Skeletal muscle tissue (tissue), 4 donors: ENCODE measurements around the gene TTLL10. TPM values are rescaled to one million over a fixed set of nuclear protein-coding genes. Genes with fewer than 3 reads are reported as not detected.

Experiments
- H3K27ac ChIP-seq: one replicate; pipeline ENCODE4 v1.7.0; 2013; ENCODE audit warnings: mild to moderate bottlenecking, low read depth, low read length, inconsistent platforms
- H3K27me3 ChIP-seq, 3 donors: one replicate each; pipeline ENCODE4 v1.7.0; 2013; ENCODE audit warnings: low read length in 3 of 3; ENCODE audit not compliant: control insufficient read depth in 3 of 3, insufficient read depth in 3 of 3
- H3K36me3 ChIP-seq, 3 donors: one replicate each; pipeline ENCODE4 v1.7.0; 2013; ENCODE audit warnings: low read length in 3 of 3; ENCODE audit not compliant: control insufficient read depth in 3 of 3, insufficient read depth in 3 of 3
- H3K4me1 ChIP-seq, 3 donors: one replicate each; pipeline ENCODE4 v1.7.0; 2013; ENCODE audit warnings: low read length in 3 of 3, mild to moderate bottlenecking in 3 of 3; ENCODE audit not compliant: control insufficient read depth in 3 of 3, insufficient read depth in 3 of 3
- H3K4me3 ChIP-seq, 3 donors: one replicate each; pipeline ENCODE4 v1.7.0; 2013; ENCODE audit warnings: low read length in 3 of 3
- H3K9ac ChIP-seq, 3 donors: one replicate each; pipeline ENCODE4 v1.7.0; 2013; ENCODE audit warnings: low read length in 3 of 3, mild to moderate bottlenecking in 3 of 3, moderate library complexity in 2 of 3, low read depth in 1 of 3
- H3K9me3 ChIP-seq, 3 donors: one replicate each; pipeline ENCODE4 v1.7.0; 2013; ENCODE audit warnings: low read length in 3 of 3; ENCODE audit not compliant: control insufficient read depth in 3 of 3
- total RNA-seq: library from RNA; depleted of rRNA; stranded (reverse); fragments of >200 nt; gene quantifications from one replicate; pipeline ENCODE4 v1.2.3, GENCODE V29; 2014
- donor health status: Osteomylitis.

The TTLL10 gene, protein sequence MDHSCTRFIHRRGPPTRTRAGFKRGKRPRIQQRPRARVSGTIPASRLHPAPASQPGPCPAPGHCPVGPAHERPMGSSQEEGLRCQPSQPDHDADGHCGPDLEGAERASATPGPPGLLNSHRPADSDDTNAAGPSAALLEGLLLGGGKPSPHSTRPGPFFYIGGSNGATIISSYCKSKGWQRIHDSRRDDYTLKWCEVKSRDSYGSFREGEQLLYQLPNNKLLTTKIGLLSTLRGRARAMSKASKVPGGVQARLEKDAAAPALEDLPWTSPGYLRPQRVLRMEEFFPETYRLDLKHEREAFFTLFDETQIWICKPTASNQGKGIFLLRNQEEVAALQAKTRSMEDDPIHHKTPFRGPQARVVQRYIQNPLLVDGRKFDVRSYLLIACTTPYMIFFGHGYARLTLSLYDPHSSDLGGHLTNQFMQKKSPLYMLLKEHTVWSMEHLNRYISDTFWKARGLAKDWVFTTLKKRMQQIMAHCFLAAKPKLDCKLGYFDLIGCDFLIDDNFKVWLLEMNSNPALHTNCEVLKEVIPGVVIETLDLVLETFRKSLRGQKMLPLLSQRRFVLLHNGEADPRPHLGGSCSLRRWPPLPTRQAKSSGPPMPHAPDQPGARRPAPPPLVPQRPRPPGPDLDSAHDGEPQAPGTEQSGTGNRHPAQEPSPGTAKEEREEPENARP
- total RNA-seq, result not detected

DNA sequence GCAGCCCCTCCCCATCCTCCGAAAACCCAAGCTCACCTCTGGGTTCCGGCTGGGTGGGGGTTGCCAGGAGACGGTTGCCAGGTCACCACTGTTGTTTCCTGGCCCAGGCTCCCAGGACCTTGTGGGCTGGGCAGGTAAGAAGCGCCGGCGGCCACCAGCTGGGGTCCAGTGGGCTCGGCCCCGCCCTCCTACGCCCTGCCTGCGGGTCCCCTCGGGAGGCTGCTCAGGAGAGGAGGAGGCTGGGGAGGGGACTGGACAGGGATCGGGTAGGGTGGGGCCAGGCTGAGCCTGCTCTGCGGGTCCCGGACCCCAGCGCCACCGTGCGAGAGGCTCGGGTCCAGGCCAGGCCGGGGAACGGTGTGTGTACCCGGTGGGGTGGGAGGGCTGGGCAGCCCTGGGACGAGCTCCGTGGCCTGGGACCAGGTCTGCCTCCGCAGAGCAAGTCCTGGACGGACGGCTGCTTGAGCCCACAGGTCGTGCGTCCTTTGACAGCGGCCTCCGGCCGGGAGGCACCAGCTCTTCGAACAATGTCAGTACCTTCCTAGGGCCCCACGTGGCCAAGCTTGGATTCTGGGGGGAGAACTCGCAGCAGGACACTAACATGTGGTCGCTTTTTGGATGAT, at the start of gene TTLL10:
Gene TTLL10, plus strand, starts transcription at position 88 of the 623 bp plus-strand sequence. CDS start 5,336 bp downstream, outside the sequence.
- no peaks in the 10 kb centered on the region for H3K4me1 ChIP-seq
- H3K9me3 ChIP-seq, result no peaks in the 10 kb centered on the region
- H3K27me3 ChIP-seq, result peaks cover 53 to 77% (median 71%) of the 10 kb centered on the region in 3 donors
- H3K9ac ChIP-seq, result no peak within 1 kb of the TSS
- no peak within 1 kb of the TSS for H3K4me3 ChIP-seq
- H3K36me3 ChIP-seq, result no peaks in the 10 kb centered on the region
- no peak within 1 kb of the TSS for H3K27ac ChIP-seq

DNA sequence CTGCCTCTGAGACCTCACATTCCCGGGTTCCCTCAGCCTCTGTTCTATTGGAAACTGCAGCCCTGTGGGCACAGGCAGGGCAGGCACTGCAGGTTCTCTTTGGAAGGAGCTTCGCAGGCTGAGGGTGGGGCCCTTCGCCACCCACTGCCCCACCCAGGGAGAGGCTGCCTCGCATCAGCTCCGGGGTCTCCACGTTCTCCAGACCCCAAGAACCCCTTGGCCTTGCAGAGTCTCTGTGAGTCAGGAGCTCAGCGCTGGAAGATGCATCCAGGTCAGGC, 49.2 kb upstream of the TTLL10 start:
- no peak overlapping the region for H3K4me3 ChIP-seq
- peaks cover 20 to 30% (median 22%) of the 10 kb centered on the region in 3 donors for H3K27me3 ChIP-seq
- peaks cover 0 to 8% (median 0%) of the 10 kb centered on the region in 3 donors for H3K4me1 ChIP-seq
- H3K9me3 ChIP-seq, result peaks cover 0 to 7% (median 0%) of the 10 kb centered on the region in 3 donors
- no peak overlapping the region for H3K27ac ChIP-seq
- no peaks in the 10 kb centered on the region for H3K36me3 ChIP-seq
- no peak overlapping the region for H3K9ac ChIP-seq

DNA sequence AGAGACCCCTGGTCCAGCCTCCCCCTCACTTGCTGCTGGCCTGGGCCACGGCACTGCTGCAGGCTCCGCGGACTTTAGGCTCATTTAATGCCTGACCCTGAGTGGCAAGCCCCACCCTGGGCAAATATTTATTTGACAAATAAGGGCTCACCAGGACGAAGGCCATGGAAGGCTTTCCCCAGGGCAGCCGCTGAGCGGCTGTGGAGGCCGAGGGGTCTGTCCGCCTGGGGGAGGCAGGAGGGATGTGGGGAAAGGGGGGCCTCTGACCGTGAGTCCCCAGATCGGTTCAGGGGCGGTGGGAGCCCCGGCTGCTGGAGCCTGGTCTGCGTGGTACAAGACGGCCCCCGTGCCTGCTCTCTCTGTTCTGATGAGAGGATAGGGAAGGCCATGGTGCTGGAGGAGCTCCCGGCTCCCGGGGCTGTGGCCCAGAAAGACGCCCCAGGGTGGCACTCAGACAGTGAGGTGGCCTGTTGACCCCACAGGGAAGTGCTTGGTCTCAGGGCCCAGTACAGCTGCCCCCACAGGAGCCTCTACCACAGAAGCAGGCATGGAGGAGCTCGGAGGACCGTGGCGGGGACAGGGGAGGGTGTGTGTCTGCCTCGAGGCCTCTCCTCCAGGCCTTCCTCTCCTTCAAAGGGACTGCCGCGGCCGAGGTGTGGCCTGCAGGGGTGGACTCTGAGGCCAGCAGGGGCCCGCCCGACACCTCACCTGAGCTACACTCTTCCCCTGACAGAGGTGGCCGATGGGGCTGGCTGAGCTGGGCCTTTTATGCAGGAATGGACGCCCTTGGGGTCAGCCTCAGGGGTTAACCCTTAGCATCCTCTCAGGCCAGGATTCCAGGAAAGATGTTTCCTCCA, 48.7 kb upstream of the TTLL10 start:
- H3K9me3 ChIP-seq, result peaks cover 0 to 7% (median 0%) of the 10 kb centered on the region in 3 donors
- H3K27ac ChIP-seq, result no peak overlapping the region
- no peak overlapping the region for H3K9ac ChIP-seq
- H3K4me1 ChIP-seq, result peaks cover 0 to 8% (median 0%) of the 10 kb centered on the region in 3 donors
- no peaks in the 10 kb centered on the region for H3K36me3 ChIP-seq
- peaks cover 19 to 30% (median 20%) of the 10 kb centered on the region in 3 donors for H3K27me3 ChIP-seq
- H3K4me3 ChIP-seq, result no peak overlapping the region

DNA sequence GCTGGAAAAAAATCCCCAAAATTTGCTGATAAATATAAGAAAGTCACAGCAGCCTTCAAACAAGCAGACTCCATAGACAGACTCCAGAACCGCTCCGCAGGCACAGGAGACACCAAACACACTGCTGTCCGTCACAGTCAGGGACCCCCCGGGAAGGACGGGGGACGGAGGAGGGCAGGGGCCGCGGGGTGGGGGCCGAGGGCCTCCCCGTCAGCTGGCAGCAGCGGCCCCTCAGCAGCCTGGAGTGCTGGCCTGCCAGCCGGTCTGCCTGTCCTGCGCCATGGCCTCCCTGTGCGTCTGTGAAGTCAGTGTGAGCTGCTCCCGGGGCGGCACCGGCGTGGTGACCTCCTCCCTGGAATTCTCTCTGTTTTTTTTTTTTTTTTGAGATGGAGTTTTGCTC, 47.7 kb upstream of the TTLL10 start:
- Histone ChIP-seq H3K4me3 (no peak overlapping the region), H3K9ac (no peak overlapping the region), H3K4me1 (peaks cover 0 to 8% (median 0%) of the 10 kb centered on the region in 3 donors), H3K9me3 (peaks cover 0 to 7% (median 0%) of the 10 kb centered on the region in 3 donors), H3K27ac (no peak overlapping the region), H3K27me3 (peaks cover 16 to 30% (median 20%) of the 10 kb centered on the region in 3 donors), H3K36me3 (no peaks in the 10 kb centered on the region)

DNA sequence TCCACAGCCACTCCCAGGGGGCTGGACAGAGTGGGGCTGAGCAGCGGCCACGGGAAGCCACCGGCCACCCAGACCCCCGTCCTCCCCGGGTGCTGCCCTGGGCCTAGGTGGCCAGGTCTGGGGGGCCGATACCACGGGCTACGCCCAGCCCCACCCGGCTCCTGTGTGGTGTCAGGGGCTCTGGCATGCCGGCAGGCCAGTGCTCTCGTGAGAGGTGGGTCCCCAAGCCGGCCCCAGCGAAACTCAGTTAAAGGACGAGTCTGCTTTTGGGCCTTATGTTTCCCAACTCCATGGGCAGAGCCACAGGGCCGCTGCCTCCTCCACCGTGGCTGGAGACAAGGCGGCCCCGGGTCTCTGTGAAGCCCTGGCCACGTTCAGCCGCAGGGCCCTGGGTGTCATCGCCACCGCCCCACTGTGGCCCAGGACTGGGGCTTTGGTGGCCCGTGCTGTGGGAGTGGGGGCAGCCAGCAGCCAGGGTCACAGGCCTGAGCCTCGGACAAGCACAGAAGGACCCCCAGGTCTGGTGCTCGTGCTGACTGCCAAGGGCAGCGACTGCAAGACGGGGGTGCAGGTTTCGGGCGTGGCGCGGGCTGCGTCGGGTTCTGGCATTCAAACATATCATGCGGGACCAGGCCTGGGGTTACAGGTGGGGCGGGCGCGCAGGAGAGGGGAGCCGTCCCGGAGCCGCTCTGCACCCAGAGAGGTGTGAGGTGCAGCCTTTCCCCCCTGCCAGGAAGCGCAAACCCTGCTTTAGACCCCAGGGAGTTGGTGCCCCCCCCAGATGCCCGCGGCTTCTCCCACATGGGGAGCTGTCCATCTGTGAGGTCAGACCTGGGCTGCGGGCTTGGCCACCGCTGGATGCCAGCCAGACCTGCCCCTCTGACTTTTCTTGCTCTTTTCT, 45.9 kb upstream of the TTLL10 start:
- H3K36me3 ChIP-seq, result no peaks in the 10 kb centered on the region
- H3K27me3 ChIP-seq, result peaks cover 6 to 18% (median 15%) of the 10 kb centered on the region in 3 donors
- H3K4me1 ChIP-seq, result peaks cover 0 to 2% (median 0%) of the 10 kb centered on the region in 3 donors
- no peak overlapping the region for H3K27ac ChIP-seq
- no peak overlapping the region for H3K9ac ChIP-seq
- no peak overlapping the region for H3K4me3 ChIP-seq
- H3K9me3 ChIP-seq, result peaks cover 0 to 7% (median 0%) of the 10 kb centered on the region in 3 donors

DNA sequence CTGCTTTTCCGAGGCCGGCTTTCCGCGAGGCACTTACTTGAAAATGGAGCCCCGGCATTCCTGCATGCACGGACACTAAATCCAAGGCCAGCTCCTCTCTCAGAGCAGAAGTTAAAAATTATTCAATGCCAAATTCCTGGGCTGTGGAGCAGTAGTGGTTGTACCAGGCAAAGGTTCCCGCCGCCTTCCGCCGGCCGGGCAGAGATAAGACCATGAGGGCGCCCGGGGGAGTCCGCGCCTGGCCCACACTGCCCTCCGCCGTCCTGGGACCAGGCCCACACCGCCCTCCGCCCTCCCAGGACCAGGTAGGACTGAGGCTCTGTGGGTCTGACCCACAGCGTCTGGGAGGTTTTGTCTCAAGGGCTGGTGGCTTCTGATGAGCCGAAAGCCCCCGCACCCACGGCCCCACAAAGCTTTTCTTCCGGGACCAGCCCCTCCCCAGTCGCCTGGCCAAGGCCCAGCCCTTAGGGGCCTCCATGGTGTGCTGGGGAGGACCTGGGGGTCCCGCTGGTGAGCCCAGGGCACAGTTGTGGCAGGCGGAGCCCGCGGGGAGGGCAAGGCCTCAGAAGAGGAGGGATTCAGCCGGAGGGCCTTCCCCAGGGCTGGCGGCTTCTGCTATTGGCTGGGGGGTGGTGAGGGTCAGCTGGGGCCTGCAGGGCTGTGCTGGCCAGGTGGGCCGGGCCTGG, 45.1 kb upstream of the TTLL10 start:
- H3K9ac ChIP-seq, result no peak overlapping the region
- H3K4me1 ChIP-seq, result peaks cover 0 to 3% (median 0%) of the 10 kb centered on the region in 3 donors
- peaks cover 6 to 10% (median 7%) of the 10 kb centered on the region in 3 donors for H3K27me3 ChIP-seq
- no peaks in the 10 kb centered on the region for H3K36me3 ChIP-seq
- no peak overlapping the region for H3K4me3 ChIP-seq
- H3K27ac ChIP-seq, result no peak overlapping the region
- H3K9me3 ChIP-seq, result peaks cover 0 to 7% (median 0%) of the 10 kb centered on the region in 3 donors

DNA sequence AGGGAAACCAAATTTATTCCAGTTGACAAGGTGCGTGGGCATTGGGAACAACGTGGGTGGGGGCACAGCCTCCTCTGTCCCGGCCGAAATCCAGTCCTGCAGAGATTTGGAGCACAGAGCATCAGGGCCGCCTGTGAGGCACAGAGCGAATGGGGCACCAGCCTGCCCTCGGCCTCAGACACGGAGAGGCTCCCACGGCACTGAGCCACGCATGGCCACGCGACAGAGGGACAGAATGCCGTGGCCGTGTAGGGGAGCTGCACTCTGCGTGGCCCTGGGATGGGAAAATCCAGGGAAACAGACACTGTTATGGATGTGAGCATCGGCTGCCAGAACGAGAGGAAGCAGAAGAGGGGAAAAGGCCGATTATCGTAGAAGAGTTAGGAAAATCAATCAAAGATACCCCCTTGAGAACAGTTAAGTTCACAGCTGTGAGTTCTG, 44.3 kb upstream of the TTLL10 start:
- no peaks in the 10 kb centered on the region for H3K9me3 ChIP-seq
- H3K27me3 ChIP-seq, result peaks cover 0 to 6% (median 4%) of the 10 kb centered on the region in 3 donors
- H3K27ac ChIP-seq, result no peak overlapping the region
- H3K4me3 ChIP-seq, result no peak overlapping the region
- H3K4me1 ChIP-seq, result peaks cover 0 to 3% (median 0%) of the 10 kb centered on the region in 3 donors
- H3K9ac ChIP-seq, result no peak overlapping the region
- no peaks in the 10 kb centered on the region for H3K36me3 ChIP-seq

DNA sequence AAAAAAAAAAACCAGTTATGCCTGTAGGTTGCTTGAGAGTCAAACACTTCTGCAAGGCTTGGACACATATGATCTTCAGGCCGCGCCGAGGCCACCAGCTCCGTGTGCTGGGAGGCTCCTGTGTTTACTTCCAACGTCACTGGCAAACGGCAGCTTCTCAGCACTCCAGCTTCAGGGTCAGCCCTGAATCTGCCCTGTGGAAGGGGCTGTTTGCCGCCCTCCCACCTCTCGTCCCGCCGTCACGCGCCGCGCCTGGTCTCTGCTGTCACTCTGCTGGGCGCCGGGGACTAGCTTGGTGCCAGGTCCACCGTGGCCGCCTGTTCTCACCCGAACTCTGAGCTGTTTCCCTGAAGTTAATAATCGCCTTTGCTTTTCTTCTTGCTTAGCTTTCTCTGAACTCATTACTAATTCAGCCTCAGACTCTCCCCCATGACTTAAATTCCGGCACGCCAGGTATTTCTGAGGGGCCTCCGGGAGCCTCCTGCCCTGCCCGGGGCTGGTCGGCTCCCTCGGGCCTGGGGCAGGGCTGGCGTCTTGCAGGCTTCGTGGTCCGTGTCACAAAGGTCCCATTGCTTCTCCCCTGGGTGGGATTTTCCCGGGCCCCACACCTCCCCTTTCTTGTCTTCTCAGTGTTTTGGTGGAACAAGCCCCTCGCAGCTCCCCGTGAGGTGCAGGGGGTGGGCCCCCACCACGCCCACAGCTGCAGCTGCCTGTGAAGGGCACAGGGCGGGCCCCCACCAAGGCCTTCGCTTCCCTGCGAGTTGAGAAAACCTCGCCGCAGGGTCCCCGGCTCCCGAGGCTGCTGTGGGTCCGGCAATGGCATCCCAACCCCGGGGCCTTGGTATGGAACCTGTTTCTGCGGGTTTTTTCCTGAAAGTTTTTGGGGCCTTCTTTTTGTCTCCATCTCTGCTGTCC, 43.2 kb upstream of the TTLL10 start:
- Histone ChIP-seq H3K36me3 (no peaks in the 10 kb centered on the region), H3K27me3 (peaks cover 1 to 10% (median 6%) of the 10 kb centered on the region in 3 donors), H3K4me1 (peaks cover 0 to 3% (median 0%) of the 10 kb centered on the region in 3 donors), H3K9ac (no peak overlapping the region), H3K4me3 (no peak overlapping the region), H3K9me3 (no peaks in the 10 kb centered on the region), H3K27ac (no peak overlapping the region)
